Liver (tissue), 3 donors: Measurements from ENCODE around the gene ARHGAP23.

ENCODE experiments used
- ATF3 ChIP-seq: IDR thresholded peaks from 2 replicates; pipeline ENCODE4 v1.6.1; 2016; ENCODE audit warnings: antibody characterized with exemption
- CTCF ChIP-seq: fragments of 150-350 bp; IDR thresholded peaks from 2 replicates; pipeline ENCODE4 v1.5.1; 2017; ENCODE audit warnings: improper control_type of control experiment, low read depth, low read length; ENCODE audit not compliant: missing input control
- YY1 ChIP-seq: IDR thresholded peaks from 2 replicates; pipeline ENCODE4 v1.6.1; 2016; ENCODE audit warnings: antibody characterized with exemption, mild to moderate bottlenecking
- donor health status: healthy.
- donor health status: healthy.

- no peak for TF ChIP-seq CTCF
- TF ChIP-seq YY1, result no peak
- no peak for TF ChIP-seq ATF3
Observed at GRCh38 chr17:38430822-38431221, 2.6 kb downstream of the ARHGAP23 start.
